GM23338 (cell line): ENCODE results near the gene GRIA1.

Source experiments
- CTCF ChIP-seq, 2 experiments: fragments of 200-600 bp in 1 of 2; sonication (generic) in 1 of 2; conservative IDR thresholded peaks; 2 replicates each; pipeline versions ENCODE4 v1.5.1 to v1.6.1; 2016 to 2017; ENCODE audit warnings: antibody characterized with exemption in 2 of 2, low read depth in 2 of 2, mild to moderate bottlenecking in 2 of 2, moderate library complexity in 1 of 2
- EZH2 ChIP-seq: fragments of 200-600 bp; sonication (generic); IDR thresholded peaks from one replicate; pipeline ENCODE4 v1.8.0; 2017; ENCODE audit warnings: antibody characterized with exemption, mild to moderate bottlenecking, low read depth; ENCODE audit not compliant: unreplicated experiment
- EZH2phosphoT487 ChIP-seq: fragments of 200-600 bp; sonication (generic); IDR thresholded peaks from one replicate; pipeline ENCODE4 v1.8.1; 2018; ENCODE audit warnings: antibody characterized with exemption; ENCODE audit not compliant: unreplicated experiment
- NANOG ChIP-seq: IDR thresholded peaks from 2 replicates; pipeline ENCODE4 v1.6.1; 2016; ENCODE audit warnings: antibody characterized with exemption, borderline replicate concordance

- TF ChIP-seq EZH2 (no peak), CTCF (conservative IDR thresholded peaks at IDR 0.05; ENCODE audit: low read depth in 2 of 2) (no peak), EZH2phosphoT487 (no peak), NANOG (no peak)
These were observed 135.4 kb downstream of the GRIA1 start for GRCh38 chr5:153625826-153626354.
